RKO (cell line): ENCODE measurements around the gene AKAP17A.
"Not testable (repeated sequence)": the region's sequence is repeated elsewhere in the genome, so short reads cannot be mapped to it uniquely, and the experiment has no call there.

Experiments
- DNase-seq: peaks from one replicate; pipeline ENCODE4 v3.0.0-alpha.2; 2016; ENCODE audit warnings: low spot score

The AKAP17A gene

GRCh38 chrX:1602299-1602698 lies 10.9 kb downstream of the AKAP17A start:
- DNase-seq, result no peak

DNA sequence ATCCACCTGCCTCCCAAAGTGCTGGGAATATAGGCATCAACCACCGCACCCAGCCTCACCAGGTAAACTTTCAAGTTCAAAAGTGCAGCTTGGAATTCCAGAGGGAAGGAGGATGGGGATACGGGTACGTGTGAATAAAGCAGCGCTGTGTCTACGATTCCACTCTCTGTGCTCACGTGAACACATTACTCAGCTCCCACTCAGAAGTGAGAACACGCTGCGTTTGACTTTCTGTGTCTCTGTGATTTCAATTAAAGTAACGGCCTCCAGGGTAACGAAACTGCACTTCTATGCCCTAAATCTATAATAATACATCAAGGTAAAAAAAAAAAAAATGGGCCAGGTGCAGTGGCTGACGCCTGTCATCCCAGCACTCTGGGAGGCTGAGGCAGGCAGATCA lies 15.1 kb downstream of the AKAP17A start:
- DNase-seq, result no peak

GRCh38 chrX:1609311-1609710 lies 17.9 kb downstream of the AKAP17A start:
- no peak for DNase-seq

DNA sequence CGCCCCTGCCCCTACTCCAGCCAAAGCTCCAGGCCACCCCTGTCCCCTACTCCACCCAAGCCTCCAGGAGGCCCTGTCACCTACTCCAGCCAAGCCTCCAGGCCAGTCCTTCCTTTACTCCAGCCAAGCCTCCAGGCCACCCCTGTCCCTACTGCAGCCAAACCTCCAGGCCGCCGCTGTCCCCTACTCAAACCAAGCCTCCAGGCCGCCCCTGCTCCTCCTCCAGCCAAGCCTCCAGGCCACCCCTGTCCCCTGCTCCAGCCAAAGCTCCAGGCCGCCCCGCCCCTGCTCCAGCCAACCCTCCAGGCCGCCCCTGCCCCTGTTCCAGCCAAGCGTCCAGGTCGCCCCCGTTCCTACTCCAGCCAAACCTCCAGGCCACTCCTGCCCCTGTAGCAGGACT lies 18.4 kb downstream of the AKAP17A start:
- no peak for DNase-seq

DNA sequence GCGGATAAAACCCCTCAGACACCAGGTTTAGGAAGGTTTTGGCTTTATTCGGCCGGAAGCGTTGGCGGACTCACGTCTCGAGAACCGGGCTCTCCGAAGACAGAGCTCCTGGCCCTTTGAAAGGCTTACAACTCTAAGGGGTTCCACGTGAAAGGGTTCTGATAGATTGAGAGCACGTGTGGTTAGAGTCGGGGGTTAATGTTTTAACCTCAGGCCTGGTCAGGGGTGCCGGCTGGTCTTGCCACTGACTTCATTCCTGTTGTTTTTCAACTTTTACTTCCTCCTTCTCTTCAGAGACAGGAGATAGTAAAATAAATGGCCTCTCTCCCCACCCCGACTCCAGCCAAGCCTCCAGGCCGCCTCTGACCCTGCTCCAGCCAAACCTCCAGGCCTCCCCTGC lies 18.8 kb downstream of the AKAP17A start:
- DNase-seq, result no peak

GRCh38 chrX:1610736-1611135 lies 19.3 kb downstream of the AKAP17A start:
- DNase-seq, result no peak

DNA sequence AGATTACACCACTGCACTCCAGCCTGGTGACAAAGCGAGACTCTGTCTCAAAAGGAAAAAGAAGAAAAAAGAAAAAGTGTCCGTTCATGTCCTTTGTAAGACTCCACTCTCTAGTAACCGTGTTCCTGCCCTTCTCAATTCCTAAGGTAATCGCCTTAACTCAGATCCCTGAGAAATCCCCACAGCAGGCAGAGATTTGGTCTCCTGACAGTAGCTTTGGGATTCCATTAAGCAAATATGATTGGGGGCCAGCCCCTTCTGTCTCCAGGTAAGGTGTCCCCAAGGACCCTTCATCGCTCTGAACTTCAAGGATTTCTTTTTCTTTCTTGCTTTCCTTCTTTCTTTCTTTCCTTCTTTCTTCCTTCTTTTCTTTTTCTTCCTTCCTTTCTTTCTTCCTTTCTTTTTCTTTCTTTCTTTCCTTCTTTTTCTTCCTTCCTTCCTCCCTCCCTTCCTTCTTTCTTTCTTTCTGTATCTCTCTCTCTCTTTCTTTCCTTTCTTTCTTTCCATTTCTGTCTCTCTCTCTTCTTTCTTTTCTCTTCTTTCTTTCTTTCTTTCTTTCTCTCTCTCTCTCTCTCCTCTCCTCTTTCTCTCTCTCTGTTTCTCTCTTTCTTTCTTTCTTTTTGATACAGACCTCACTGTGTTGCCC lies 21.4 kb downstream of the AKAP17A start:
- no peak for DNase-seq

GRCh38 chrX:1614927-1615326 lies 23.5 kb downstream of the AKAP17A start, which contains the start of gene ASMT:
TSS of gene ASMT (plus strand) at chrX:1615059. CDS start at chrX:1615200, 141 bp downstream.
- DNase-seq, result no peak

DNA sequence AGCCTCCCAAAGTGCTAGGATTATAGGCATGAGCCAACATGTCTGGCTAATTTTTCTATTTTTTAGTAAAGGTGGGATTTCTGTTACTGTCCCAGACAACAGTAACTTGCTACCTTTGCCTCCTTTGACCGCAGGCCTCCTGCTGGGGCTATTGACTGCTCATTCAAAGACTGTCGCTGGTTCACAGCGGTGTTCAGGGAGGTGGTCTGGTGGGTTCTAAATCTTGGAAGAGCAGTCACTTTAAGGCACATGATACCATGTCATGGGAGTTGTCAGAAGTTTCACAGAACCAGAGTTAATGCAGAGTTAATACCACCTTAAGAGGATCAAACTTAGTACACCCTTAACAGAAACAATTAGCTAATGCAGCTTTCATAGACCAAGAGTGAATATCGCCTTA lies 27.3 kb downstream of the AKAP17A start:
- DNase-seq, result peak; percentile 16

GRCh38 chrX:1623691-1624090 lies 32.3 kb downstream of the AKAP17A start:
- no peak for DNase-seq

DNA sequence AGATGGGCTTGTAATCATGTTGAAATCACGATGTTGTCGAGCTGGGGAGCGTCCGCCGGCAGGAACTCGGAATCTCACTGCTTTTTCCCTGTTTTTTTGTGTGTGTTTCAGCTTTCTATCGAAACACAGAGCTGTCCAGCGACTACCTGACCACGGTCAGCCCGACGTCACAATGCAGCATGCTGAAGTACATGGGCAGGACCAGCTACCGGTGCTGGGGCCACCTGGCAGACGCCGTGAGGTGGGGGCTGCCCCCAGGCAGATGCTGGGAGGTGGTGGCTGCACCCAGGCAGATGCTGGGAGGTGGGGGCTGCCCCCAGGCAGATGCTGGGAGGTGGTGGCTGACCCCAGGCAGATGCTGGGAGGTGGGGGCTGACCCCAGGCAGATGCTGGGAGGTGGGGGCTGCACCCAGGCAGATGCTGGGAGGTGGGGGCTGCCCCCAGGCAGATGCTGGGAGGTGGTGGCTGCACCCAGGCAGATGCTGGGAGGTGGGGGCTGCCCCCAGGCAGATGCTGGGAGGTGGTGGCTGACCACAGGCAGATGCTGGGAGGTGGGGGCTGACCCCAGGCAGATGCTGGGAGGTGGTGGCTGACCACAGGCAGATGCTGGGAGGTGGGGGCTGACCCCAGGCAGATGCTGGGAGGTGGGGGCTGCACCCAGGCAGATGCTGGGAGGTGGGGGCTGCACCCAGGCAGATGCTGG lies 32.9 kb downstream of the AKAP17A start:
- DNase-seq, result not testable (repeated sequence)

DNA sequence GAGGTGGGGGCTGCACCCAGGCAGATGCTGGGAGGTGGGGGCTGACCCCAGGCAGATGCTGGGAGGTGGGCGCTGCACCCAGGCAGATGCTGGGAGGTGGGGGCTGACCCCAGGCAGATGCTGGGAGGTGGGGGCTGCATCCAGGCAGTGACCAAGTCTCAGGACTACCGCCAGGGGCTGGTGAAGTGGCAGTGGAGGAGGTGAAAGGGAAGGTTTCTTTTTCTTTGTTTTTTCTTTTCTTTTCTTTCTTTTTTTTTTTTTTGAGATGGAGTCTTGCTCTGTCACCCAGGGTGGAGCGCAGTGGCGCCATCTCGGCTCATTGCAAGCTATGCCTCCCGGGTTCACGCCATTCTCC lies 33.4 kb downstream of the AKAP17A start:
- DNase-seq, result not testable (repeated sequence)

- no peak for DNase-seq
Observed at GRCh38 chrX:1629244-1629643, 37.8 kb downstream of the AKAP17A start.

GRCh38 chrX:1646009-1646408 lies 54.6 kb downstream of the AKAP17A start:
- DNase-seq, result no peak

- DNase-seq, result no peak
Observed at GRCh38 chrX:1649621-1650020, 58.2 kb downstream of the AKAP17A start.
